GM18873 (cell line): ENCODE results near the gene PCNP.
A peak's percentile ranks its signal among the peaks of the same experiment; 100 is the strongest.
"Not testable (repeated sequence)": the region's sequence is repeated elsewhere in the genome, so short reads cannot be mapped to it uniquely, and the experiment has no call there.

Experiments used
- ATAC-seq: cut with Tn5 transposase; IDR thresholded peaks from one replicate; pipeline ENCODE4 v1.9.1; 2021; ENCODE audit warnings: mild to moderate bottlenecking, moderate library complexity, moderate number of reproducible peaks; ENCODE audit not compliant: unreplicated experiment, low FRiP score

PCNP gene

DNA sequence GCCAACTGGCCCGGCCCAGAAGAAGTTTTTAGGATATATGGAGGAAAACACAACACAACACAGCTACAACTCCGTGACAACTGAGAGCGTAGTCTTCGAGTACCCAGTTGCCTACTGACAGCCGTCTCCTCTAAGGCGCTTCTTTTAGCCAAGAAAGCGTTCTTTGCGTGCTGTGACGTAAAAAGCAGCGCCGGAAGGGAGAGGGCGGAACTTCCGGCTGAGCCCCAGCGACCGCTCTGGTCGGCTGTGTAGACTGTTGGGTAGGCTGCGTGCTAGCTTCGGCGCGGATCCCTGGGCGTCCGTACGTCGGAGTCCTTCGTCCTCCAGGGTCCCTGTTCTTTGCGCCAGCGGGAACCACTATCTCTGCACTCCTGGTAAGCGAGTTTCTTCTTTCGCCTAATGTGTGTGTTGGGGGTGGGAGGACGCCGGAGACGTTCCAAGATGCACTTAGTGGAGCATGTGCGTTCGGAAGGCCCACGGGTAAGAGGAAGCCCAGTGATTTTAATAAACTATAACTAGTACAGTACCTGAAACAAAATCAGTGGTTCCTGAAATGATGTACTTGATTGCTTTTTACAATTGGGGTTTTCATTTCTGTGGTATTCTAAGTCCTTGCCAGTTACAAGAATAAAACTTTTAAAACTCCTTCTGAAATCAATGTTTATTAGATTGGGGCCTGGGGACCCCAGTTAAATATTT is 12.2 kb upstream of the PCNP start, which contains the start of gene TRMT10C:
TRMT10C (plus strand) TSS at position 239 of the 699 bp plus-strand sequence. CDS start 2,914 bp downstream, outside the sequence.
- ATAC-seq, result peak; percentile 97

DNA sequence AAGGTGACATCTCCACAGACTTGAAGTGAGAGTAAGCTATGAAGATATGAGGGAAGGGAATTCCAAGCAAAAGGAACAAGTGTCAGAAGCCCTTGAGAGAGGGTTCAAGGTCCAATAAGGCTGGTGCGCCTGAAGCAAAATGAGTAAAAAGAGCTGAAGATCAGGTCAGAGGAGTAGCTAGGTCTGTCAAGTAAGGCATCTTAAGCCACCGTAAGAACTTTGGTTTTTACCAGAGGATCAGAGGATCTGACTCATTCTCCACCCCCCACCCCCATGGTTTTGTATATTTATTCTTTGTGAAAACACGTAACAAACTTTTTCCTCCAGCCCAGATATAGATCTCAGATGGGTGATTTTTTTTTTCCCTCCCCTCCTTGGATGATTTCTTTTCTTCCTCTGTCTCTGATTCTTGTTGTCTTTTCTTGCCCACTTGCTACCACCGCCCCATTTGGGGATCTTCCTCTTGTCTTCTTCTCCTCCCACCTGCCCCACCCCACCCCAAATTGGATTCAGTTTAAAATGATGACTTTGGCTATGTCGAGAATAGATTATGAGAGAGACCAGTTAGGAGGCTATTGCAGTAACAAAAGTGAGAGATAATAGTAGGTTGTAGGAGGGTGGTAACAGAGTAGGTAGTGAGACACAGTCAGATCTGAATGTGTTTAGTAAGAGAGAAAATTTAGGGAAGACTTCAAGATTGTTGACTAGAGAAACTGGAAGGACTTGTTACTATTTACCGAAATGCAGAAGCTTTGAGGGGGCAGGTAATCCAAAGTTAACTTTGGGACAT is 6.3 kb upstream of the PCNP start:
- no peak for ATAC-seq

DNA sequence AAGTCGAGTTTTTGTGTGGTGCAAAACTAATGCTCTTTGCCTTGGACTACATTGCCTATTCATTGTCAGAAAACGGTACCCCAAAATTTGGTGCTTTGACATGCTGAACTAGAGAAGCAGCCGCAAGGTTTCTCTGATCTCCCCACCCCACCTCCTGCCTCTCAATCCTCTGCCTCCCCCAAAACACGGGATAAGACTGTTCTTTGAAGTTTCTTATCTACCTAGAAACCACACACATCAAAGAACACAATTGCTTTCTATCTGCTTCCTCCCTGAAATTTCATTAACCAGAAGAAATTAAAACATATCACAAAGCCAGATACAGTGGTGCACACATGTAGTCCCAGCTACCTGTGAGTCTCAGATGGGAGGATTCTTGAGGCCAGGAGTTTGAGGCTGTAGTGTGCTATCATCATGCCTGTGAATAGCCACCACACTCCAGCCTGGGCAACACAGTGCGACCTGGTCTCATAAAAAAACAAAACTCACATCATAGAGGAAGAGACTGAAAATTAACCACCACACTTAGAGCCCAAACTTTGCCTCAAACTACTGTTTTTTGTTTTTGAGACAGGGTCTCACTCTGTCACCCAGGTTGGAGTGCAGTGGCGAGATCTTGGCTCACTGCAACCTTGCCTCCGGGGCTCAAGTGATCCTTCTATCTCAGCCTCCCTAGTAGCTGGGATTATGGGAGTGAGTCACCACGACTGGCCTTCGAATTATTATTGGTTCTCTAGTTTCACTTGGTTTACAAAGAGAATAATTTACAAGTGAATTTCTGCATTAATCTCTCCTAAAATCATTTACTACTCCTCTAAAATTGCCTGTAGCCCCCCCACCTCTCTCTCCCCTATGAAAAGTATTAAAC is 2.7 kb upstream of the PCNP start:
- ATAC-seq, result no peak

DNA sequence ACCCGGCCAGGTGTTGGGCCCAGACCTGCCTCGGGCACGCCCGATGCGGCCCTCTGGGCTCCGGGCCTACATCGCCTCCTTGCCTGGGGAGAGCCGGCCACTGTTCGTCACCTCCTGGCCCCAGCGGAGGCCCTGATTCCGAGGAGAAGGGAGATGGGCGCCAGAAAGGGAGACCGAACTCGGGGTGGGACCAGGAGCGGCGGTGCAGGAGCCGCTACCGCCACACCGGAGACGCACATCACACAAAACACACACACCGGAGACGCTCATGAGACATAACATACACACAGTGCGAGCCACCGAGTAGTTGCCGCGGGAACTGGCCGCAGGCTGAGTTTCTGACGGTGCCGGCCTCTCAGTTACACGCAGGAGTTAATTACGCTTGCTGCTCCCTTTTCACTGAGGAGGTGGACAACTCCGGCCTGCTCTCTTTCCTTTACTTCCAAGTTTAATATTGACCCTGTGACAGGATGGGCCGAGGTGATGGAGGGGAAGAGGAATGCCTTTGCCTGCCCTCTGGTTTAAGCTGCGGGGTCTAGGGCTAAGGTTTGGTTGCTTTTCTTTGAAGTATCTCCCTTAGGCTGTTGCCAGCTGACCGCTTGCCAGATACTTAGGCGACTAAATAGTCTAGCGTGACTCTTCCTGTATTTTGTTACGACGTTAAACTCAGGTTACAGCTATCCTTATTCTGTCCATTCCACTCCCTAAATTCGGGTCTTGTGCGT is 570 bp downstream of the PCNP start:
- ATAC-seq, result peak; percentile 34

DNA sequence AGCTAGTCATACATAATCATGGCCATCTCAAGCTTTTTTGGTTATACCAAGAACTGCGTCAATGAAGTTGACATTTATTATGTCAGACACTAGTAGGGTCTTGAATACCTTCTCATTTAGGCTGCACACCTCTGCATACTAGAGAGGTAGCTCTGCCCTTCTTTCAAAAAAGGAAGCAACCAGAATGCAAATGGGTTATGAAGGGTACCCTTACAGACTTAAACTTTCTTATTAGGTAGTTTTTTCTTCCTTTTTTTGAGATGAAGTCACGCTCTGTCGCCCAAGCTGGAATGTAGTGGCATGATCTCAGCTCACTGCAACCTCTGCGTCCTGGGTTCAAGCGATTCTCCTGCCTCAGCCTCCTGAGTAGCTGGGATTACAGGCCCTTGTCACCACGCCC is 3.3 kb downstream of the PCNP start:
- no peak for ATAC-seq

DNA sequence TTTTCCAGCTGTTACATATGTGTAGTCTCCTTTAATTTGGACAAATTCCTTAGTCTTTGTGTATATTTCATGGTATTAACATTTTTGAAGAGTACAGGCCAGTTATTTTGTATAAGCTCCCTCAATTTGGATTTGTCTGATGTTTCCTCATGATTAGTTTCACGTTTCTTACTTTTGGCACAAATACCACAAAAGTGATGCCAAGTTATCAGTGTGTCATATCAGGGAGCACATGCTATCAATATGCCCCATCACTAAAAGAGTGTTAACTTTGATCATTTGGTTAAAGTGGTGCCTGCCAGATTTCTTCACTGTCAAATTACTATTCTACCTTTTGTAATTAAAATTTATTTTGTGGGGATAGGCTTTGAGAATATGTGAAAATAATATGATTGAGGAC is 14.6 kb downstream of the PCNP start:
- ATAC-seq, result no peak

DNA sequence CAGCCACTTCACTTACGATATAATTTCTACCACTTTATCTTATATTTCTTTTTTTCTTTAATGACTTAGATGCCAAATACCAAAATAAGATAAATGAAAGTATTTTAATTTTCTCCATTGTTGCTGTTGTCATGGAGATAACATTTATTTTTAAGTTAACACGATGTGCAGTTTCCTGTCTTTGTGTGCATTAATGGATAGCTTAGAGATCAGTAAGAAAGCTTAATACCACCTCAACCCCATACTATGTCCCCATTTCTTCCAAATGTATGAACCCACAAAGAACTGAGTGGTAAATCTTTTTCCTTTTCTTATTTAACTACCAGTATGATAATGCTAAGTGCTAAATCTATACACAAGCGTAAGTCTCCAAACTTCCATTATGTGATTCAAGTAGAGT is 17.1 kb downstream of the PCNP start:
- no peak for ATAC-seq

DNA sequence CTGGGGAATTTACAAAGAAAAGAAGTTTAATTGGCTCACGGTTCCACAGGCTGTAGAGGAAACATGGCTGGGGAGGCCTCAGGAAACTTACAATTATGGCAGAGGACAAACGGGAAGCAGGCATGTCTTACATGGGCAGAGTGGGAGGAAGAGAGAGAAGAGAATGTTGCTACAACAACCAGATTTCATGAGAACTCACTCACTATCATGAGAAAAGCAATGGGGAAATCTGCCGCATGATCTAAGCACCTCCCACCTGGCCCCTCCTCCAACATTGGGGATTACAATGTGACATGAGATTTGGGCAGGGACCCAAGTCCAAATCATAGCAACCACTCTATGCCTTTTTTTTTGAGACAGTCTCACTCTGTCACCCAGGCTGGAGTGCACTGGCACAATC is 28.8 kb downstream of the PCNP start:
- no peak for ATAC-seq

DNA sequence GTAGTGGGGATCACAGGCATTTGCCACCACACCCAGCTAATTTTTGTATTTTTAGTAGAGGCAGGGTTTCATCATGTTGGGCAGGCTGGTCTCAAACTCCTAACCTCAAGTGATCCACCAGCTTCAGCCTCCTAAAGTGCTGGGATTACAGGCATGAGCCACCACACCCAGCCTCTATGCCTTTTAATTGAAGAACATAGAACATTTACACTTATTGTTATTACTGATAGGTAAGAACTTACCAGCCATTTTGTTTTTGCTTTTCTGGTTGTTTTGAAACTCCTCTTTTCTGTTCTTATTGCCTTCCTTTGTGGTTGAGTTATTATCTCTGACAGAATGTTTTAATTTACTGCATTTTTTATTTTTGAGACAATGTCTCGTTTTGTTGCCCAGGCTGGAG is 29.2 kb downstream of the PCNP start:
- ATAC-seq, result no peak

DNA sequence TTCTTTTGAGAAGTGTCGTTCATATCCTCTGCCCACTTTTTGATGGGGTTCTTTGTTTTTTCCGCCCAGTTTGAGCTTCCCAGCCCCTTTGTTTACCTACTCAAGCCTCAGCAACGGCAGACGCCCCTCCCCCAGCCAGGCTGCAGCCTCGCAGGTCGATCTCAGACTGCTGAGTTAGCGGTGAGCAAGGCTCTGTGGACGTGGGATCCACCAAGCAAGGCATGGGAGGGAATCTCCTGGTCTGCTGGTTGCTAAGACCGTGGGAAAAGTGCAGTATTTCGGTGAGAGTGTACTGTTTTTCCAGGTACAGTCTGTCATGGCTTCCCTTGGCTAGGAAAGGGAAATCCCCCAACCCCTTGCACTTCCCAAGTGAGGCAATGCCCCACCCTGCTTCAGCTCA is 31.4 kb downstream of the PCNP start:
- not testable (repeated sequence) for ATAC-seq

DNA sequence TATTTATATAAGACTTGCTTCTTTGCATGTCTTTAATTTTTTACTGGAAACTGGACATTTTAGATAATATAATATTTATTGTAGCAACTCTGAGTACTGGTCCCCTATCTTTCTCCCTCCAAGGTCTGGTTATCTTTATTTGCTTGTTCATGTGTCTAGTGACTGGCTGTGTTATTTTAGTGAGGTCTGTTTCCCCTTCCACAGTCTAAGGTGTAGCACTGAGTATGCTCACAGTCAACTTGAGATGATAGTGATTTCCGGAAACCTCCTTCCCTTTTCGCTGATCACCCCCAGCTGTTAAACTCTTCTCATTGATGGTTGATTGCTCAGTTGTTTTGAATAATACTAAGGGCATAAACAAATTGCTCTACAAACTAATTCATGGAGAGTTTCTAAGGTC is 37.0 kb downstream of the PCNP start:
- ATAC-seq, result peak; percentile 77

DNA sequence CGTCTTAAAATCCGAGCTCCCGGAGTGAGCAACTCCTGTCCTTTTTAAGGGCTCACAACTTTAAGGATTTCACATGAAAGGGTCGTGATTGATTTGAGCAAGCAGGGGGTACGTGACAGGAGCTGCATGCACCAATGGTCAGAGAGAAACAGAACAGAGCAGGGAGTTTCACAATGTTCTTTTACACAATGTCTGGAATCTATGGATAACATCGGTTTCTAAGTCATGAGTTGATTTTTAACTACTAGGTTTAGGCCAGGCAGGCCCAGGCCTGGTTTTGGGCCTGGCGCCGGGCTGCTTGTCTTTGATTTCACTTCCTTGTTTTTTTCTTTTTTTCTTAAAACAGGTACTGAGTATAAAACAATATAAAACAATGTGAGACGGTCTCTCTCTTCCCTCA is 39.0 kb downstream of the PCNP start:
- ATAC-seq, result not testable (repeated sequence)

DNA sequence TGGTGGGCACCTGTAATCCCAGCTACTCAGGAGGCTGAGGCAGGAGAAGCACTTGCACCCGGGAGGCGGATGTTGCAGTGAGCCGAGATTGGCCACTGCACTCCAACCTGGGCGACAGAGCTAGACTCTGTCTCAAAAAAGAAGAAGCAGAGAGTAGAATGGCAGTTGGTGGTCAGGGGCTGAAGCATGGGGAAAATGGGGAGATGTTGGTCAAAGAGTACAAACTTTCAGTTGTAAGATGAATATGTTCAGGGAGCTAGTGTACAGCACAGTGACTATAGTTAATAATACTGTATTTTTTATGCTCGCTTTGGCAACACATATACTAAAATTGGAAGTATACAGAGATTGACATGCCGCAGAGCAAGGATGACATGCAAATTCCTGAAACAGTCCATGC is 41.5 kb downstream of the PCNP start:
- peak; percentile 64 for ATAC-seq

DNA sequence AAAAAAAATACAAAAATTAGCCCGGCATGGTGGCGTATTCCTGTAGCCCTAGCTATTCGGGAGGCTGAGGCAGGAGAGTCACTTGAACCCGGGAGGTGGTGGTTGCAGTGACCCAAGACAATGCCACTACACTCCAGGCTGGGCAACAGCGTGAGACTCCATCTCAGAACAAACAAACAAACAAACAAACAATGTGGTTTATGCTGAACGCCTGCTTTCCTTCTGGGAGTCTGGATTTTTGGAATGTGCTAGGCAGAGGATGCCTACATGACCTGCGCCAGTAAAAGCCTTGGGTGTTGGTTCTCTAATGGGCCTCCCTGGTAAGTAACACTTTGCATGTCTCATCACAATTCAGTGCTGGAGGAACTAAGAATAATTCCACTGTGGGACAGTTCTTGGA is 43.5 kb downstream of the PCNP start:
- no peak for ATAC-seq

DNA sequence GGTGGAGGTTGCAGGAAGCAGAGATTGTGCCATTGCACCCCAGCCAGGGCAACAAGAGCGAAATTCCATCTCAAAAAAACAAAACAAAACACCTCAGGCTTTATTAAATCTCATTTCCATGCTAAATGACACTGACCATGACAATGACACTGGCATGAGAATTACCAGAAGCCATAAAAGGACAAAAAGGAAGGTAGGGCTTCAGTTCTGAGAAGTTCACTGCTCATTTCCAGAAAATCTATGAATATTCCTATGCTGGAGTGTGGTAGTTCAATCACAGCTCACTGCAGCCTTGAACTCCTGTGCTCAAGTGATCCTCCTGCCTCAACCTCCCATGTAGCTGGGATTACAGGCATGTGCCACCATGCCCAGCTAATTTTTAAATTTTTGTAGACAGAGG is 44.7 kb downstream of the PCNP start:
- no peak for ATAC-seq

DNA sequence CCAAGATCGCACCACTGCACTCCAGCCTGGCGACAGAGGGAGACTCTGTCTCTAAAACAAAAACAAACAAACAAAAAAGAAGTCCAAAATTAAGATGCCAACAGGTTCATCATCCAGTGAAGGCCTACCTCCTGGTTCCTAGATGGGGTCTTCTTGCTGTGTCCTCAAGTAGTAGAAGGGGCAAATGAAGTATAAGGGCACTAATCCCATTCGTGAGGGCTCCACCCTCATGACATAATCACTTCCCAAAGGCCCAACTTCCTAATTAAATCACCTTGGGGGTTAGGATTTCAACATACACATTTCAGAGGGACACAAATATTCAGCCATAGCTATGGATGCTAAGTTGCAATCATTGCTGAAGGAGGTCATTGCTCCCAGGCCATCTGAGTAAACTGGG is 45.8 kb downstream of the PCNP start:
- ATAC-seq, result no peak

DNA sequence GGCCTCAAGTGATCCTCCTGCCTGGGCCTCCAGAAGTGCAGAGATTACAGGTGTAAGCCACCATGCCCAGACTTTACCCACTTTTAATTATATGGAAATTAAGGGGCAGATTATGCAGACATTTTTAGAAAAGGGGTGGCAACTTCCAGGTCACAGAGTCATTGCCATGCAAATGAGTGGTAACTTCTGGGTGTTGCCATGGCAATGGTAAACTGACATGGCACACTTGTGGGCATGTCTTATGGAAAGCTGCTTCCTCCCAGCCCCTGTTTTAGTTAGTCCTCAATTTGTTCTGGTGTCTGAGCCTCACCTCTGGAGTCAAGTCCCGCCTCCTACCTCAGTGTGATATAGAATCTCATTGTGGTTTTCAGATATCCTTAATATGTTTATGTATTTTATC is 49.7 kb downstream of the PCNP start:
- no peak for ATAC-seq

DNA sequence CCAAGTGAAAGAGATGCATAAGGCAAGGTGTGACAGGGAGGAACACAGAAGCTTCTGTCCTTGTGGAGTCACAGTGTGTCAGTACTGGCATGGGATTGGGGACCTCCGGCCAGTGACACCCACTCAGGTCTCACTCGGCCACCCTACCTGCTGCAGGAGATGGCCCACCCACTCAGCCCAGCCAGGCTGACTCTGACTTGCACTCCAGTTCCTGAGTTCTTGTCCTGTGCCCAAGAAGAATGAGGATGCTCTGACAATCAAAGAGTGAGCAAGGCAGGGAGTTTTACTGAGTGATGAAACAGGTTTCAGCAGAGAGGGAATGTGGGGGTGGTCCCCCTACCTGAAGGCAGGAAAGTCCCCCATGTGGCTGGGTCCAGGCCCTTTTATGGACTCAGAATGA is 50.9 kb downstream of the PCNP start:
- ATAC-seq, result no peak

DNA sequence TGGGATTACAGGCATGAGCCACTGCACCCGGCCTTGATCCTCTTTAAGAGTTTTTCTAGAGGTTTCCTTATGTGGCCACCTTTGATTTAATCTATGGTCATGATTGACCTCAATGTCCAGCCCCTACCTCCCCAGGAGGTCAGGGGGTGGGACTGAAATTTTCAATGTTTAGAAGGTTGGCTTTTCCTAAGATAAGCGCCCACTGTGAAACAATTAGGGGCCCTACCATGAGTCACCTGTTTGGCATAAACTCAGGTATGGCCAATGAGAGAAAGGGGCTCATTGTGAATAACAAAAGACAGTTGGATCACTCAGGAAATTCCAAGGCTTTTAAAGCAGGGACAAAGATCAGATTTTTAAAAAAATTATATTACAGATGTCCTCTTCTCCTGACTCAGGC is 51.9 kb downstream of the PCNP start:
- ATAC-seq, result no peak

DNA sequence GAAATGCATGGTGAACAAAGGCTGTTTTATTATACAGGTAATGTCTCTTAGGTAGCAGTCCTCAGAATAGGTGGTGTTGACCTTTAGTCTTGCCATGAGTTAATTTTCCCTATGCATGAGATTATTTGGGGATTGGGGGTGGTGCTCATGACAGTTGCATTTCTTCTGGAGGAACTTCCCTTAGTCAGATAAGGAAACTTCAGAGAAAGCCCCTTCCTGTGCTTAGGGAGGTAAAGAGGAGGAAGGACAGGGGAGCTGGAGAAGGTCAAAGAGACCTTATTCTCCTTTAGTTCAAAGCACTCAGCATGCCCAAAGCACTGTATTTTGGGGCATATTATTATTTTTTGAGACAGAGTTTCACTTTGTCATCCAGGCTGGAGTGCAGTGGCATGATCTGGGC is 55.2 kb downstream of the PCNP start:
- no peak for ATAC-seq
